CD14-positive monocyte (primary cell): ENCODE measurements around the gene PCDHGC5. TPM values are rescaled to one million over a fixed set of nuclear protein-coding genes. Genes with fewer than 3 reads are reported as not detected.

Experiments used
- DNase-seq, 3 donors: peaks; one replicate each; pipeline ENCODE4 v3.0.0-alpha.2; 2011 to 2022
- H2AFZ ChIP-seq: 2 replicates; pipeline ENCODE4 v1.6.0; 2012; ENCODE audit warnings: mild to moderate bottlenecking, low read depth, low read length, inconsistent platforms; ENCODE audit not compliant: insufficient read depth, poor library complexity, severe bottlenecking
- H3K27ac ChIP-seq, 2 donors: 1 replicate in 1 of 2; 2 replicates in 1 of 2; pipeline ENCODE4 v1.5.1; 2012 to 2013; ENCODE audit warnings: low read length in 2 of 2, control low read depth in 1 of 2, inconsistent platforms in 1 of 2, low read depth in 1 of 2, mild to moderate bottlenecking in 1 of 2
- H3K27me3 ChIP-seq, 2 donors: one replicate each; pipeline versions ENCODE4 v1.6.0 to v1.6.1; 2011 to 2013; ENCODE audit warnings: low read length in 2 of 2; ENCODE audit not compliant: control insufficient read depth in 2 of 2, insufficient read depth in 2 of 2
- H3K36me3 ChIP-seq, 2 donors: replicated peaks in 1 of 2; 1 replicate in 1 of 2; 2 replicates in 1 of 2; pipeline versions ENCODE4 v1.5.1 to v1.6.1; 2012 to 2013; ENCODE audit warnings: low read length in 2 of 2, control low read depth in 1 of 2, inconsistent platforms in 1 of 2, mild to moderate bottlenecking in 1 of 2; ENCODE audit not compliant: insufficient read depth in 2 of 2, control insufficient read depth in 1 of 2
- H3K4me1 ChIP-seq, 2 donors: 1 replicate in 1 of 2; 2 replicates in 1 of 2; pipeline versions ENCODE4 v1.5.1 to v1.6.1; 2012 to 2013; ENCODE audit warnings: low read length in 2 of 2, control low read depth in 1 of 2, inconsistent platforms in 1 of 2, mild to moderate bottlenecking in 1 of 2, moderate library complexity in 1 of 2; ENCODE audit not compliant: insufficient read depth in 2 of 2, control insufficient read depth in 1 of 2
- H3K4me2 ChIP-seq: replicated peaks from 2 replicates; pipeline ENCODE3; 2012; ENCODE audit warnings: low read length, moderate library complexity, mild to moderate bottlenecking; ENCODE audit not compliant: poor library complexity, severe bottlenecking; ENCODE audit errors: extremely low read depth
- H3K4me3 ChIP-seq, 3 experiments: fragments of 200-600 bp in 1 of 3; sonication (generic) in 1 of 3; replicated peaks in 1 of 3; 1 replicate in 2 of 3; 2 replicates in 1 of 3; pipeline ENCODE4 v1.5.1; 2011 to 2013; ENCODE audit warnings: low read length in 3 of 3, mild to moderate bottlenecking in 3 of 3, control low read depth in 2 of 3, low read depth in 2 of 3, inconsistent platforms in 1 of 3, moderate library complexity in 1 of 3
- H3K79me2 ChIP-seq: 2 replicates; pipeline ENCODE4 v1.6.0; 2012; ENCODE audit warnings: mild to moderate bottlenecking, control low read depth, inconsistent platforms, low read length, moderate library complexity; ENCODE audit not compliant: insufficient read depth
- H3K9ac ChIP-seq: 2 replicates; pipeline ENCODE4 v1.6.0; 2017; ENCODE audit warnings: low read length, mild to moderate bottlenecking; ENCODE audit not compliant: insufficient read depth, poor library complexity, severe bottlenecking
- H3K9me3 ChIP-seq, 2 donors: replicated peaks in 1 of 2; 1 replicate in 1 of 2; 2 replicates in 1 of 2; pipeline versions ENCODE4 v1.5.1 to v1.6.1; 2012 to 2013; ENCODE audit warnings: low read length in 2 of 2, control low read depth in 1 of 2; ENCODE audit not compliant: control insufficient read depth in 1 of 2, insufficient read depth in 1 of 2
- H4K20me1 ChIP-seq: 2 replicates; pipeline ENCODE4 v1.6.0; 2012; ENCODE audit warnings: mild to moderate bottlenecking, low read length, control low read depth, moderate library complexity; ENCODE audit not compliant: insufficient read depth
- H3K27ac Mint-ChIP-seq, 7 donors: one replicate each; pipeline ENCODE4 v1.8.0; 2020; ENCODE audit warnings: mild to moderate bottlenecking in 7 of 7, mixed read lengths in 7 of 7, moderate library complexity in 6 of 7, inconsistent platforms in 2 of 7
- H3K27me3 Mint-ChIP-seq, 3 donors: one replicate each; pipeline ENCODE4 v1.8.0; 2021 to 2022; ENCODE audit warnings: low read depth in 3 of 3, mild to moderate bottlenecking in 3 of 3, mixed read lengths in 3 of 3, moderate library complexity in 3 of 3, inconsistent platforms in 1 of 3
- H3K36me3 Mint-ChIP-seq, 2 donors: one replicate each; pipeline ENCODE4 v1.8.0; 2020; ENCODE audit warnings: mixed read lengths in 2 of 2, inconsistent platforms in 1 of 2, mild to moderate bottlenecking in 1 of 2
- H3K4me1 Mint-ChIP-seq: one replicate; pipeline ENCODE4 v1.8.0; 2020; ENCODE audit warnings: mild to moderate bottlenecking, mixed read lengths
- H3K4me3 Mint-ChIP-seq, 2 donors: one replicate each; pipeline ENCODE4 v1.8.0; 2020; ENCODE audit warnings: mild to moderate bottlenecking in 2 of 2, mixed read lengths in 2 of 2, moderate library complexity in 1 of 2
- H3K9me3 Mint-ChIP-seq, 7 donors: one replicate each; pipeline ENCODE4 v1.8.0; 2020 to 2022; ENCODE audit warnings: mixed read lengths in 7 of 7, mild to moderate bottlenecking in 6 of 7, moderate library complexity in 6 of 7, inconsistent platforms in 2 of 7
- CTCF ChIP-seq: fragments of 200-600 bp; IDR thresholded peaks from one replicate; pipeline ENCODE4 v1.8.0; 2022; ENCODE audit warnings: antibody characterized with exemption, mild to moderate bottlenecking
- WGBS: methylation state at CpG from one replicate; pipeline ENCODE4 v1.1.5; 2013; ENCODE audit warnings: missing lambda C conversion rate; ENCODE audit not compliant: insufficient coverage; 5-methylcytosine and 5-hydroxymethylcytosine counted together
- intact Hi-C, 2 donors: fragments of 100-400 bp; cut with micrococcal nuclease; formaldehyde crosslinking; loops; one replicate each; pipeline versions ENCODE4 v1.15.0 to v1.15.1; 2023
- polyA plus RNA-seq, 3 donors: library from polyadenylated mRNA; depleted of rRNA in 1 of 3; unstranded in 2 of 3; stranded (reverse) in 1 of 3; fragments of 300-500 nt in 2 of 3; fragments of >200 nt in 1 of 3; fragmentation: Illumina TruSeq in 2 of 3; gene quantifications; 1 replicate in 2 of 3; 2 replicates in 1 of 3; pipeline ENCODE4 v1.2.3, GENCODE V29; 2012 to 2021

The PCDHGC5 gene
- polyA plus RNA-seq, 3 donors: not detected

GRCh38 chr5:141465351-141465750, 23.5 kb upstream of the PCDHGC5 start:
- Histone ChIP-seq H2AFZ (no peak overlapping the region), H3K27me3 (no peaks in the 10 kb centered on the region), H3K4me3 (no peak overlapping the region), H3K4me2 (no peak overlapping the region), H3K9ac (no peak overlapping the region), H3K27ac (no peak overlapping the region), H3K4me1 (no peaks in the 10 kb centered on the region), H3K79me2 (no peaks in the 10 kb centered on the region), H3K36me3 (no peaks in the 10 kb centered on the region), H4K20me1 (no peaks in the 10 kb centered on the region), H3K9me3 (no peaks in the 10 kb centered on the region)
- Mint-ChIP-seq H3K36me3 (no peaks in the 10 kb centered on the region), H3K27me3 (peaks cover 1 to 11% (median 10%) of the 10 kb centered on the region in 3 donors), H3K4me3 (no peak overlapping the region), H3K9me3 (peaks cover 0 to 3% (median 0%) of the 10 kb centered on the region in 7 donors), H3K4me1 (no peaks in the 10 kb centered on the region), H3K27ac (no peak overlapping the region)
- TF ChIP-seq CTCF: no peak
- intact Hi-C loops: no loop called here
- no peak for DNase-seq
- 100% methylated on average over 1 of the region's 3 CpGs for WGBS

GRCh38 chr5:141475625-141476131, 13.2 kb upstream of the PCDHGC5 start, which contains the start of gene PCDHGC3:
Gene PCDHGC3, plus strand, starts transcription at chr5:141475966. Its CDS starts 151 bp downstream, at chr5:141476117.
- peak within 1 kb of the TSS; percentile 28 to 77 (median 41) for H3K4me3 ChIP-seq
- H3K4me1 ChIP-seq: peaks cover 19 to 25% of the 10 kb centered on the region in 2 donors
- DNase-seq: peak; percentile 18 to 50 (median 28)
- Mint-ChIP-seq H3K4me1 (peaks cover 27% of the 10 kb centered on the region), H3K4me3 (peak within 1 kb of the TSS; percentile 87 to 98), H3K36me3 (peaks cover 7 to 10% of the 10 kb centered on the region in 2 donors), H3K9me3 (peaks cover 0 to 28% (median 7%) of the 10 kb centered on the region in 7 donors), H3K27ac (peak within 1 kb of the TSS in 3 of 7 donors; percentile 42 to 71 (median 61)), H3K27me3 (peaks cover 43 to 64% (median 61%) of the 10 kb centered on the region in 3 donors)
- no peaks in the 10 kb centered on the region for H3K36me3 ChIP-seq
- TF ChIP-seq CTCF: peak; percentile 16
- peaks cover 0 to 20% of the 10 kb centered on the region in 2 donors for H3K9me3 ChIP-seq
- peak within 1 kb of the TSS; percentile 91 for H3K4me2 ChIP-seq
- peaks cover 47 to 66% of the 10 kb centered on the region in 2 donors for H3K27me3 ChIP-seq
- H3K79me2 ChIP-seq: no peaks in the 10 kb centered on the region
- intact Hi-C loops: no loop called here
- no peaks in the 10 kb centered on the region for H4K20me1 ChIP-seq
- no peak within 1 kb of the TSS for H3K9ac ChIP-seq
- WGBS: under 1% methylated on average over 28 of the region's 28 CpGs
- peak within 1 kb of the TSS; percentile 78 for H2AFZ ChIP-seq
- H3K27ac ChIP-seq: no peak within 1 kb of the TSS
